Measurements from ENCODE around the gene TEP1. TPM values are rescaled to one million over a fixed set of nuclear protein-coding genes. Genes with fewer than 3 reads are reported as not detected.
"Not testable (repeated sequence)": the region's sequence is repeated elsewhere in the genome, so short reads cannot be mapped to it uniquely, and the experiment has no call there.

Gene TEP1
- total RNA-seq, 2 experiments from 2014 or later = 60.7 to 63.5 TPM

GRCh38 chr14:20346713-20347112 lies 66.6 kb downstream of the TEP1 start:
- peaks cover 27% of the 10 kb centered on the region for H3K4me1 Mint-ChIP-seq
- CTCF ChIA-PET = no interaction called here
- no peak overlapping the region for H3K27ac Mint-ChIP-seq
- no peaks in the 10 kb centered on the region for H3K9me3 Mint-ChIP-seq
- peaks cover 46% of the 10 kb centered on the region for H3K36me3 Mint-ChIP-seq (ENCODE audit: low read depth)
- H3K4me3 Mint-ChIP-seq = no peak overlapping the region
- DNase-seq = no peak
- H3K27me3 Mint-ChIP-seq = no peaks in the 10 kb centered on the region
- POLR2A ChIA-PET = no interaction called here

- no peaks in the 10 kb centered on the region for H3K9me3 Mint-ChIP-seq
- H3K36me3 Mint-ChIP-seq (ENCODE audit: low read depth) = peaks cover 36% of the 10 kb centered on the region
- H3K4me1 Mint-ChIP-seq = peaks cover 27% of the 10 kb centered on the region
- ChIA-PET POLR2A (interaction anchor here (3.6 kb wide), 1 partner anchor 264 kb away, joined by 22 read pairs; no protein-coding TSS in a partner anchor), CTCF (interaction anchor here (4.4 kb wide), 1 partner anchor 264 kb away, joined by 29 read pairs; no protein-coding TSS in a partner anchor)
- H3K27ac Mint-ChIP-seq = peak overlapping the region; percentile 40
- no peaks in the 10 kb centered on the region for H3K27me3 Mint-ChIP-seq
- H3K4me3 Mint-ChIP-seq = peak overlapping the region; percentile 9
- no peak for DNase-seq
Measured at GRCh38 chr14:20345366-20345765, 67.9 kb downstream of the TEP1 start.

- POLR2A ChIA-PET = interaction anchor here (0.7 to 5.0 kb wide), 29 partner anchors 7 to 438 kb away, joined by 3 to 144 read pairs (median 5); partner anchors contain the start of genes APEX1, CCNB1IP1, OSGEP and PIP4P1
- Mint-ChIP-seq H3K27ac (peak overlapping the region; percentile 84), H3K36me3 (ENCODE audit: low read depth) (peaks cover 27% of the 10 kb centered on the region), H3K9me3 (no peaks in the 10 kb centered on the region), H3K4me3 (peak overlapping the region; percentile 89), H3K27me3 (peaks cover 2% of the 10 kb centered on the region), H3K4me1 (peaks cover 23% of the 10 kb centered on the region)
- no peak for DNase-seq
- CTCF ChIA-PET = interaction anchor here (0.6 to 7.7 kb wide), 14 partner anchors 11 to 339 kb away, joined by 3 to 108 read pairs (median 9); partner anchors contain the start of genes APEX1, CCNB1IP1, OSGEP and PIP4P1
Measured at GRCh38 chr14:20343862-20344220, 69.5 kb downstream of the TEP1 start.

- peaks cover 23% of the 10 kb centered on the region for H3K4me1 Mint-ChIP-seq
- CTCF ChIA-PET = interaction anchor here (0.6 to 7.7 kb wide), 22 partner anchors 9 to 339 kb away, joined by 3 to 108 read pairs (median 4); partner anchors contain the start of genes APEX1, CCNB1IP1, OSGEP and PIP4P1
- H3K4me3 Mint-ChIP-seq = peak within 1 kb of the TSS; percentile 89
- peaks cover 25% of the 10 kb centered on the region for H3K36me3 Mint-ChIP-seq (ENCODE audit: low read depth)
- H3K27me3 Mint-ChIP-seq = peaks cover 3% of the 10 kb centered on the region
- H3K27ac Mint-ChIP-seq = peak within 1 kb of the TSS; percentile 84
- POLR2A ChIA-PET = interaction anchor here (0.5 to 5.0 kb wide), 42 partner anchors 8 to 761 kb away, joined by 3 to 144 read pairs (median 4); partner anchors contain the start of genes APEX1, CCNB1IP1, OSGEP and PIP4P1
- DNase-seq = peak; percentile 96
- no peaks in the 10 kb centered on the region for H3K9me3 Mint-ChIP-seq
Measured at GRCh38 chr14:20343092-20343861, 70.0 kb downstream of the TEP1 start, which contains the start of gene PARP2. PARP2 (plus strand) TSS chr14:20343635; CDS start chr14:20343642, 7 bp downstream.

GRCh38 chr14:20341646-20342045 lies 71.7 kb downstream of the TEP1 start:
- H3K27me3 Mint-ChIP-seq = peaks cover 6% of the 10 kb centered on the region
- no peak overlapping the region for H3K27ac Mint-ChIP-seq
- no peak overlapping the region for H3K4me3 Mint-ChIP-seq

GRCh38 chr14:20341032-20341431 lies 72.3 kb downstream of the TEP1 start:
- not testable (repeated sequence) for H3K27me3 Mint-ChIP-seq, DNase-seq, H3K9me3 Mint-ChIP-seq, H3K27ac Mint-ChIP-seq, H3K4me3 Mint-ChIP-seq
- peaks cover 13% of the 10 kb centered on the region for H3K36me3 Mint-ChIP-seq (ENCODE audit: low read depth)
- H3K4me1 Mint-ChIP-seq = peaks cover 23% of the 10 kb centered on the region
- POLR2A ChIA-PET = interaction anchor here (3.0 to 5.0 kb wide), 5 partner anchors 11 to 342 kb away, joined by 44 to 144 read pairs (median 53); partner anchors contain the start of genes APEX1, CCNB1IP1, OSGEP and PIP4P1
- CTCF ChIA-PET = interaction anchor here (1.0 to 7.7 kb wide), 6 partner anchors 8 to 268 kb away, joined by 3 to 108 read pairs (median 16); partner anchors contain the start of genes CCNB1IP1, TEP1 and TTC5

More at GRCh38 chr14:20341646-20342045, 71.7 kb downstream of the TEP1 start:
- Mint-ChIP-seq H3K36me3 (ENCODE audit: low read depth) (peaks cover 16% of the 10 kb centered on the region), H3K9me3 (no peaks in the 10 kb centered on the region), H3K4me1 (peaks cover 23% of the 10 kb centered on the region)
- DNase-seq = no peak
- ChIA-PET POLR2A (interaction anchor here (2.6 to 5.0 kb wide), 9 partner anchors 12 to 341 kb away, joined by 10 to 144 read pairs (median 44); partner anchors contain the start of genes APEX1, CCNB1IP1, OSGEP and PIP4P1), CTCF (interaction anchor here (0.7 to 7.7 kb wide), 10 partner anchors 8 to 341 kb away, joined by 3 to 108 read pairs (median 9); partner anchors contain the start of genes CCNB1IP1, PIP4P1, TEP1 and TTC5)

GRCh38 chr14:20334017-20334416 lies 79.3 kb downstream of the TEP1 start:
- H3K4me3 Mint-ChIP-seq = no peak overlapping the region
- no peak overlapping the region for H3K27ac Mint-ChIP-seq
- DNase-seq = no peak
- H3K9me3 Mint-ChIP-seq = no peaks in the 10 kb centered on the region
- peaks cover 5% of the 10 kb centered on the region for H3K27me3 Mint-ChIP-seq
- POLR2A ChIA-PET = interaction anchor here (0.6 to 9.5 kb wide), 9 partner anchors 8 to 349 kb away, joined by 3 to 144 read pairs (median 3); partner anchors contain the start of genes APEX1, PARP2, PIP4P1 and PNP
- H3K4me1 Mint-ChIP-seq = peaks cover 51% of the 10 kb centered on the region
- CTCF ChIA-PET = interaction anchor here (0.6 to 2.8 kb wide), 6 partner anchors 8 to 357 kb away, joined by 3 to 29 read pairs (median 3); partner anchors contain the start of gene PARP2
- peaks cover 16% of the 10 kb centered on the region for H3K36me3 Mint-ChIP-seq (ENCODE audit: low read depth)

- DNase-seq = no peak
- ChIA-PET POLR2A (interaction anchor here (0.6 to 9.5 kb wide), 9 partner anchors 9 to 350 kb away, joined by 3 to 144 read pairs (median 3); partner anchors contain the start of genes APEX1, PARP2, PIP4P1 and PNP), CTCF (interaction anchor here (0.6 to 2.8 kb wide), 6 partner anchors 8 to 357 kb away, joined by 3 to 29 read pairs (median 3); partner anchors contain the start of gene PARP2)
- H3K27me3 Mint-ChIP-seq = peaks cover 4% of the 10 kb centered on the region
- H3K4me3 Mint-ChIP-seq = peak overlapping the region; percentile 99
- no peaks in the 10 kb centered on the region for H3K9me3 Mint-ChIP-seq
- peaks cover 57% of the 10 kb centered on the region for H3K4me1 Mint-ChIP-seq
- H3K27ac Mint-ChIP-seq = peak overlapping the region; percentile 91
- peaks cover 21% of the 10 kb centered on the region for H3K36me3 Mint-ChIP-seq (ENCODE audit: low read depth)
Measured at GRCh38 chr14:20333494-20333841, 79.8 kb downstream of the TEP1 start.

GRCh38 chr14:20332788-20333493 lies 80.4 kb downstream of the TEP1 start, which contains the start of gene CCNB1IP1:
CCNB1IP1 (minus strand) TSS chr14:20333279; CDS start chr14:20316523, 16,756 bp downstream.
- Mint-ChIP-seq H3K27ac (peak within 1 kb of the TSS; percentile 91), H3K4me1 (peaks cover 60% of the 10 kb centered on the region), H3K9me3 (no peaks in the 10 kb centered on the region), H3K36me3 (ENCODE audit: low read depth) (peaks cover 21% of the 10 kb centered on the region), H3K4me3 (peak within 1 kb of the TSS; percentile 99), H3K27me3 (peaks cover 4% of the 10 kb centered on the region)
- ChIA-PET POLR2A (interaction anchor here (0.9 to 9.5 kb wide), 9 partner anchors 9 to 351 kb away, joined by 3 to 144 read pairs (median 4); partner anchors contain the start of genes APEX1, PARP2, PIP4P1 and PNP), CTCF (interaction anchor here (0.8 to 2.8 kb wide), 7 partner anchors 9 to 358 kb away, joined by 3 to 29 read pairs (median 4); partner anchors contain the start of gene PARP2)
- peak; percentile 52 for DNase-seq

- Mint-ChIP-seq H3K27ac (peak overlapping the region; percentile 91), H3K9me3 (no peaks in the 10 kb centered on the region), H3K36me3 (ENCODE audit: low read depth) (peaks cover 23% of the 10 kb centered on the region), H3K4me3 (peak overlapping the region; percentile 99), H3K4me1 (peaks cover 66% of the 10 kb centered on the region), H3K27me3 (no peaks in the 10 kb centered on the region)
- POLR2A ChIA-PET = interaction anchor here (0.9 to 9.5 kb wide), 6 partner anchors 10 to 352 kb away, joined by 3 to 144 read pairs (median 6); partner anchors contain the start of genes APEX1, PARP2, PNP and RNASE4
- CTCF ChIA-PET = interaction anchor here (1.3 to 2.8 kb wide), 4 partner anchors 9 to 278 kb away, joined by 4 to 29 read pairs (median 9); partner anchors contain the start of gene PARP2
- DNase-seq = no peak
Measured at GRCh38 chr14:20332431-20332787, 80.9 kb downstream of the TEP1 start.

GRCh38 chr14:20331053-20331613 lies 82.2 kb downstream of the TEP1 start:
- POLR2A ChIA-PET = interaction anchor here (1.3 to 9.5 kb wide), 2 partner anchors 11 to 138 kb away, joined by 3 to 144 read pairs; partner anchors contain the start of gene PARP2
- Mint-ChIP-seq H3K36me3 (ENCODE audit: low read depth) (peaks cover 33% of the 10 kb centered on the region), H3K27me3 (no peaks in the 10 kb centered on the region), H3K27ac (peak overlapping the region; percentile 30), H3K4me3 (no peak overlapping the region), H3K4me1 (peaks cover 72% of the 10 kb centered on the region), H3K9me3 (no peaks in the 10 kb centered on the region)
- no peak for DNase-seq
- CTCF ChIA-PET = interaction anchor here (1.3 to 6.4 kb wide), 5 partner anchors 10 to 301 kb away, joined by 3 to 108 read pairs (median 6); partner anchors contain the start of gene PARP2

All from activated CD4-positive, alpha-beta memory T cell treated with anti-CD3 and anti-CD28 coated beads, Interleukin-2, amount 10 ng/mL, durations not matched to agents 7 days and 5 days (primary cell).